HG02763 (cell line): ENCODE data around the gene VPS18.

Experiments used
- ATAC-seq: cut with Tn5 transposase; IDR thresholded peaks from one replicate; pipeline ENCODE4 v1.9.1; 2021; ENCODE audit warnings: mild to moderate bottlenecking, moderate library complexity; ENCODE audit not compliant: unreplicated experiment

Gene VPS18

GRCh38 chr15:40952301-40952900, 58.2 kb downstream of the VPS18 start:
- ATAC-seq, result no peak

DNA sequence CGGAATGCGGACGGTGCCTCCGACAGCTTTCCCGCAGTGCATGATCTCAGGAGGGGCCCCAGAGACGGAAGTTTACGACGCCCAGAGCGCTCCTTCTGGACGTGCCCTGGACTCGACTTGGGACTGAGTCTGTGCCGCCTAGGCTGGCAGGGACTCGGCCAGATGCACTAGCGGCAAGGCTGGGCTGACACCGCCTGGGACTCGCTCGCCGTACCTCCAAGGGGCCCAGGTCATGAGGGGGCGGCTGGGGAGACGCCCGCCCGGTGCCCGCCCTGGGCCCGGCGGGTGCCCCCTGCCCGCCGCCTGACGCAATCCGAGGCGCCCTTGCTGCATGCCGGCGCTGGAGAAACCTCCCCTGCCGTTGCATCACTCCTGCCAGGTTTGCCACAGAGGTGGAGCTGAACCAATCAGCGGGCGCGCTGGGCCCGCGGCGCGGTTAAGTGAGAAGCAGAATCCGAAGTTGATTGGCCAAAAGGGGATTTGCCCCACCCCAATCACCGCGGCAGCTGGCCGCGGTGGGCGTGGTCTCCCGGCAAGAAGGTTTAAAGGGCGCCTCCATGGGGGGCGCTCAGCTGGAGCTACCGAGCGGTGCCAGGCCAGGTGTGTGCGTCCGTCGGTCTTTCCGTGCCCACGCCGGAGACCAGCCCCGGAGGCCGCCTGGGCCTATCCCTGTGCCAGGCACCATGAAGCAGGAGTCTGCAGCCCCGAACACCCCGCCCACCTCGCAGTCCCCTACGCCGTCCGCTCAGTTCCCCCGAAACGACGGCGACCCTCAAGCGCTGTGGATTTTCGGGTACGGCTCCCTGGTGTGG, 58.9 kb downstream of the VPS18 start, which contains the start of gene CHAC1:
Gene CHAC1, plus strand, starts transcription at position 571 of the 812 bp plus-strand sequence. Its CDS starts 113 bp downstream, at position 684.
- peak; percentile 95 for ATAC-seq
